AG04449 (cell line): ENCODE measurements around the gene WNT2B.

Experiments
- CTCF ChIA-PET: fragments of 350-600 bp; formaldehyde crosslinking; extraction: SDS; loops from one replicate; lab custom pipeline; 2021; ENCODE audit warnings: antibody characterized with exemption; lab: Yijun Ruan, JAX
- POLR2A ChIA-PET: fragments of 400-600, 350-600 bp; formaldehyde crosslinking; extraction: SDS; loops from one replicate; lab custom pipeline; 2020; ENCODE audit warnings: antibody characterized with exemption, inconsistent platforms; lab: Yijun Ruan, JAX
- DNase-seq: peaks from one replicate; pipeline ENCODE4 v3.0.0-alpha.2; 2010; ENCODE audit warnings: low read depth, low spot score
- H3K4me3 ChIP-seq: 2 replicates; pipeline ENCODE4 v1.5.1; 2011; ENCODE audit warnings: low read depth, mild to moderate bottlenecking, control low read depth, low read length
- CTCF ChIP-seq: IDR thresholded peaks from one replicate; pipeline ENCODE4 v1.5.1; 2011; ENCODE audit warnings: mild to moderate bottlenecking, moderate library complexity, low read length, control low read depth, inconsistent platforms; ENCODE audit not compliant: insufficient read depth; ENCODE audit errors: missing control alignments

Gene WNT2B

GRCh38 chr1:112527266-112528010, 18.7 kb downstream of the WNT2B start:
- POLR2A ChIA-PET, result interaction anchor here (0.7 to 0.8 kb wide), 2 partner anchors 19 to 174 kb away, joined by 3 to 4 read pairs; no protein-coding TSS in a partner anchor
- CTCF ChIA-PET, result interaction anchor here (0.7 to 3.6 kb wide), 8 partner anchors 11 to 188 kb away, joined by 3 to 14 read pairs (median 6); partner anchors contain the start of gene PPM1J
- TF ChIP-seq CTCF, result no peak
- DNase-seq, result no peak
- H3K4me3 ChIP-seq, result no peak overlapping the region

- CTCF ChIA-PET, result interaction anchor here (1.3 to 3.6 kb wide), 6 partner anchors 10 to 145 kb away, joined by 4 to 14 read pairs (median 8); no protein-coding TSS in a partner anchor
- POLR2A ChIA-PET, result interaction anchor here (0.8 to 1.6 kb wide), 3 partner anchors 16 to 177 kb away, joined by 3 to 8 read pairs (median 4); no protein-coding TSS in a partner anchor
- TF ChIP-seq CTCF, result no peak
- H3K4me3 ChIP-seq, result no peak overlapping the region
- no peak for DNase-seq
Observed at GRCh38 chr1:112528076-112528475, 19.3 kb downstream of the WNT2B start.

GRCh38 chr1:112529301-112529700, 20.5 kb downstream of the WNT2B start:
- ChIA-PET POLR2A (interaction anchor here (0.8 to 1.6 kb wide), 2 partner anchors 14 to 15 kb away, joined by 3 to 8 read pairs; no protein-coding TSS in a partner anchor), CTCF (interaction anchor here (0.9 to 3.5 kb wide), 6 partner anchors 9 to 138 kb away, joined by 4 to 14 read pairs (median 4); no protein-coding TSS in a partner anchor)
- H3K4me3 ChIP-seq, result no peak overlapping the region
- no peak for DNase-seq
- no peak for TF ChIP-seq CTCF

GRCh38 chr1:112530832-112531231, 22.1 kb downstream of the WNT2B start:
- TF ChIP-seq CTCF, result no peak
- DNase-seq, result no peak
- no peak overlapping the region for H3K4me3 ChIP-seq
- ChIA-PET POLR2A (no interaction called here), CTCF (interaction anchor here (3.5 kb wide), 1 partner anchor 8 kb away, joined by 14 read pairs; no protein-coding TSS in a partner anchor)

- ChIA-PET POLR2A (interaction anchor here (0.9 to 1.5 kb wide), 2 partner anchors 9 to 12 kb away, joined by 3 to 11 read pairs; no protein-coding TSS in a partner anchor), CTCF (interaction anchor here (0.7 to 1.7 kb wide), 5 partner anchors 10 to 186 kb away, joined by 3 read pairs; a partner anchor contains a TSS)
- no peak overlapping the region for H3K4me3 ChIP-seq
- DNase-seq, result no peak
- TF ChIP-seq CTCF, result no peak
Observed at GRCh38 chr1:112532064-112532463, 23.3 kb downstream of the WNT2B start.

- POLR2A ChIA-PET, result interaction anchor here (0.7 to 1.5 kb wide), 2 partner anchors 11 to 31 kb away, joined by 4 to 11 read pairs; no protein-coding TSS in a partner anchor
- CTCF ChIA-PET, result interaction anchor here (1.6 to 2.2 kb wide), 3 partner anchors 9 to 142 kb away, joined by 3 to 6 read pairs (median 4); no protein-coding TSS in a partner anchor
- TF ChIP-seq CTCF, result no peak
- H3K4me3 ChIP-seq, result no peak overlapping the region
- peak; percentile 92 for DNase-seq
Observed at GRCh38 chr1:112533029-112533428, 24.3 kb downstream of the WNT2B start.
